HCT116 (cell line): ENCODE results near the gene MND1. TPM values are rescaled to one million over a fixed set of nuclear protein-coding genes. Genes with fewer than 3 reads are reported as not detected.

Experiments used
- CEBPB ChIP-seq: IDR thresholded peaks from 2 replicates; pipeline ENCODE4 v1.6.1; 2012; ENCODE audit warnings: low read depth
- ELF1 ChIP-seq: IDR thresholded peaks from 2 replicates; pipeline ENCODE4 v1.6.1; 2012; ENCODE audit warnings: low read depth, borderline replicate concordance
- JUND ChIP-seq: IDR thresholded peaks from 2 replicates; pipeline ENCODE4 v1.6.1; 2012
- REST ChIP-seq: IDR thresholded peaks from 2 replicates; pipeline ENCODE4 v1.6.1; 2012; ENCODE audit warnings: low read depth
- SIN3A ChIP-seq: IDR thresholded peaks from 2 replicates; pipeline ENCODE4 v1.6.1; 2012; ENCODE audit warnings: low read depth
- SP1 ChIP-seq: IDR thresholded peaks from 2 replicates; pipeline ENCODE4 v1.6.1; 2012; ENCODE audit warnings: low read depth
- SRF ChIP-seq: IDR thresholded peaks from 2 replicates; pipeline ENCODE4 v1.6.1; 2012; ENCODE audit warnings: low read depth
- YY1 ChIP-seq: IDR thresholded peaks from 2 replicates; pipeline ENCODE4 v1.6.1; 2011; ENCODE audit warnings: low read length, low read depth, moderate library complexity, mild to moderate bottlenecking; ENCODE audit not compliant: insufficient replicate concordance; ENCODE audit errors: extremely low read depth
- ZFX ChIP-seq: fragments of 450-650 bp; IDR thresholded peaks from 2 replicates; pipeline ENCODE4 v1.6.1; 2017
- total RNA-seq: library from RNA; stranded (reverse); gene quantifications from one replicate; pipeline ENCODE4 v1.2.1, GENCODE V29; 2021; ENCODE audit not compliant: unreplicated experiment
- TF ChIP-seq, protein P1 (sequence below): IDR thresholded peaks from 2 replicates; pipeline ENCODE4 v1.6.1; 2012
- TF ChIP-seq, protein P2 (sequence below), 3 experiments: fragments of 200-600 bp in 1 of 3; sonication (generic) in 1 of 3; IDR thresholded peaks in 2 of 3; conservative IDR thresholded peaks in 1 of 3; 2 replicates each; pipeline ENCODE4 v1.5.1; 2012 to 2017; ENCODE audit warnings: low read depth in 2 of 3, low read length in 2 of 3, antibody characterized with exemption in 1 of 3, borderline replicate concordance in 1 of 3, control low read depth in 1 of 3, mild to moderate bottlenecking in 1 of 3, mixed read lengths in 1 of 3, mixed run types in 1 of 3, moderate library complexity in 1 of 3; ENCODE audit not compliant: insufficient read depth in 1 of 3

The MND1 gene
- total RNA-seq, 1 experiment from 2014 or later, result 29.9 TPM

GRCh38 chr4:153346031-153346430 lies 1.5 kb downstream of the MND1 start (continued):
- TF ChIP-seq REST (no peak), SIN3A (no peak), JUND (no peak), ZFX (no peak), SRF (no peak), CEBPB (no peak), YY1 (no peak), SP1 (no peak; the same call in 1 of the 2 replicates), ELF1 (no peak)
- TF ChIP-seq, protein P1, sequence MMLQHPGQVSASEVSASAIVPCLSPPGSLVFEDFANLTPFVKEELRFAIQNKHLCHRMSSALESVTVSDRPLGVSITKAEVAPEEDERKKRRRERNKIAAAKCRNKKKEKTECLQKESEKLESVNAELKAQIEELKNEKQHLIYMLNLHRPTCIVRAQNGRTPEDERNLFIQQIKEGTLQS, result no peak
- TF ChIP-seq, protein P2, sequence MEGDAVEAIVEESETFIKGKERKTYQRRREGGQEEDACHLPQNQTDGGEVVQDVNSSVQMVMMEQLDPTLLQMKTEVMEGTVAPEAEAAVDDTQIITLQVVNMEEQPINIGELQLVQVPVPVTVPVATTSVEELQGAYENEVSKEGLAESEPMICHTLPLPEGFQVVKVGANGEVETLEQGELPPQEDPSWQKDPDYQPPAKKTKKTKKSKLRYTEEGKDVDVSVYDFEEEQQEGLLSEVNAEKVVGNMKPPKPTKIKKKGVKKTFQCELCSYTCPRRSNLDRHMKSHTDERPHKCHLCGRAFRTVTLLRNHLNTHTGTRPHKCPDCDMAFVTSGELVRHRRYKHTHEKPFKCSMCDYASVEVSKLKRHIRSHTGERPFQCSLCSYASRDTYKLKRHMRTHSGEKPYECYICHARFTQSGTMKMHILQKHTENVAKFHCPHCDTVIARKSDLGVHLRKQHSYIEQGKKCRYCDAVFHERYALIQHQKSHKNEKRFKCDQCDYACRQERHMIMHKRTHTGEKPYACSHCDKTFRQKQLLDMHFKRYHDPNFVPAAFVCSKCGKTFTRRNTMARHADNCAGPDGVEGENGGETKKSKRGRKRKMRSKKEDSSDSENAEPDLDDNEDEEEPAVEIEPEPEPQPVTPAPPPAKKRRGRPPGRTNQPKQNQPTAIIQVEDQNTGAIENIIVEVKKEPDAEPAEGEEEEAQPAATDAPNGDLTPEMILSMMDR (IDR thresholded peaks at IDR 0.05 in 2 of 3, conservative IDR thresholded peaks at IDR 0.05 in 1 of 3; ENCODE audit: borderline replicate concordance in 1 of 3, insufficient read depth in 1 of 3, low read depth in 2 of 3, low read length in 2 of 3), result no peak
